Omental fat pad (tissue), 4 donors: ENCODE results near the gene FSD1. TPM values are rescaled to one million over a fixed set of nuclear protein-coding genes. Genes with fewer than 3 reads are reported as not detected.
"Not testable (repeated sequence)": the region's sequence is repeated elsewhere in the genome, so short reads cannot be mapped to it uniquely, and the experiment has no call there.

ENCODE experiments used
- ATAC-seq: fragments of 150-250 bp; one replicate; pipeline ENCODE4 v1.9.1; 2016; ENCODE audit warnings: mild to moderate bottlenecking, moderate library complexity; ENCODE audit not compliant: low FRiP score
- DNase-seq: peaks from one replicate; pipeline ENCODE4 v3.0.0-alpha.2; 2019; ENCODE audit warnings: low spot score
- total RNA-seq, 4 donors: library from RNA; depleted of rRNA; stranded (reverse); fragments of >200 nt; gene quantifications; one replicate each; pipeline ENCODE4 v1.1.0, GENCODE V29; 2016
- TF ChIP-seq, protein P1 (sequence below), 3 donors: fragments of 450-650 bp; IDR thresholded peaks; one replicate each; pipeline ENCODE4 v1.5.1; 2016 to 2017; ENCODE audit warnings: antibody characterized with exemption in 3 of 3, mild to moderate bottlenecking in 3 of 3, moderate library complexity in 2 of 3

The FSD1 gene
- total RNA-seq, 4 donors from 2014 or later, result not detected

DNA sequence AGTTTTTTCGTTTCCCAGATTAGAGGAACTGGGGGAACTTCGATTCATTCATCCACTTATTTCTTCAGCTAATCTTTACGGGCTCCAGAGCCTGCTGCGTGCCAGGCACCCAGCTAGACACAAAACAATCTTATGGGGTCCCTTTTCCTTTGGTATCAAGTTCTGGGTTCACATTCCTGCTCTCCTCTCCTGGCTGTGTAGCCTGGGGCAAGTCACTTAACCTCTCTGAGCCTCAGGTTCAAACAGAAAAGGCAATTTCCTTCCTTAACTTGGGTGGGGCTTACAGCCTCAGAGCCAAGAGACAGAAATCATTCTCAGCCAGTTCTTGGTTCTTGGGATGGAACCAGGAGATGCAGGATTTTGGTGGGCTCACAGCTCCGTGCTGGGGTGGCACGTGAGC lies 19.4 kb upstream of the FSD1 start:
- TF ChIP-seq, protein P1, sequence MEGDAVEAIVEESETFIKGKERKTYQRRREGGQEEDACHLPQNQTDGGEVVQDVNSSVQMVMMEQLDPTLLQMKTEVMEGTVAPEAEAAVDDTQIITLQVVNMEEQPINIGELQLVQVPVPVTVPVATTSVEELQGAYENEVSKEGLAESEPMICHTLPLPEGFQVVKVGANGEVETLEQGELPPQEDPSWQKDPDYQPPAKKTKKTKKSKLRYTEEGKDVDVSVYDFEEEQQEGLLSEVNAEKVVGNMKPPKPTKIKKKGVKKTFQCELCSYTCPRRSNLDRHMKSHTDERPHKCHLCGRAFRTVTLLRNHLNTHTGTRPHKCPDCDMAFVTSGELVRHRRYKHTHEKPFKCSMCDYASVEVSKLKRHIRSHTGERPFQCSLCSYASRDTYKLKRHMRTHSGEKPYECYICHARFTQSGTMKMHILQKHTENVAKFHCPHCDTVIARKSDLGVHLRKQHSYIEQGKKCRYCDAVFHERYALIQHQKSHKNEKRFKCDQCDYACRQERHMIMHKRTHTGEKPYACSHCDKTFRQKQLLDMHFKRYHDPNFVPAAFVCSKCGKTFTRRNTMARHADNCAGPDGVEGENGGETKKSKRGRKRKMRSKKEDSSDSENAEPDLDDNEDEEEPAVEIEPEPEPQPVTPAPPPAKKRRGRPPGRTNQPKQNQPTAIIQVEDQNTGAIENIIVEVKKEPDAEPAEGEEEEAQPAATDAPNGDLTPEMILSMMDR (IDR thresholded peaks at IDR 0.05), result no peak
- ATAC-seq (no peak), DNase-seq (no peak)

DNA sequence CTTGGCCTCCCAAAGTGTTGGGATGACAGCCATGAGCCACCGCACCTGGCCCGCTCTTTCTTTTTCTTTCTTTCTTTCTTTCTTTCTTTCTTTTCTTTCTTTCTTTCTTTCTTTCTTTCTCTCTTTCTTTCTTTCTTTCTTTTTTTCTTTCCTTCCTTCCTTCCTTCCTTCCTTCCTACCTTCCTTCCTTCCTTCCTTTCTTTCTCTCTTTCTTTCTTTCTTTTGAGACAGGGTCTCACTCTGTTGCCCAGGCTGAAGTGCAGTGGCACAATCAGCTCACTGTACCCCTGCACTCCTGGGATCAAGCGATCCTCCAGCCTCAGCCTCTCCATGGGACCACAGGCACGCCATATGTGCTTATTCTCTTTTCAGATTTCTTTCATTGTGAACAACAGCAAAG lies 18.3 kb upstream of the FSD1 start:
- DNase-seq, ATAC-seq: not testable (repeated sequence)

DNA sequence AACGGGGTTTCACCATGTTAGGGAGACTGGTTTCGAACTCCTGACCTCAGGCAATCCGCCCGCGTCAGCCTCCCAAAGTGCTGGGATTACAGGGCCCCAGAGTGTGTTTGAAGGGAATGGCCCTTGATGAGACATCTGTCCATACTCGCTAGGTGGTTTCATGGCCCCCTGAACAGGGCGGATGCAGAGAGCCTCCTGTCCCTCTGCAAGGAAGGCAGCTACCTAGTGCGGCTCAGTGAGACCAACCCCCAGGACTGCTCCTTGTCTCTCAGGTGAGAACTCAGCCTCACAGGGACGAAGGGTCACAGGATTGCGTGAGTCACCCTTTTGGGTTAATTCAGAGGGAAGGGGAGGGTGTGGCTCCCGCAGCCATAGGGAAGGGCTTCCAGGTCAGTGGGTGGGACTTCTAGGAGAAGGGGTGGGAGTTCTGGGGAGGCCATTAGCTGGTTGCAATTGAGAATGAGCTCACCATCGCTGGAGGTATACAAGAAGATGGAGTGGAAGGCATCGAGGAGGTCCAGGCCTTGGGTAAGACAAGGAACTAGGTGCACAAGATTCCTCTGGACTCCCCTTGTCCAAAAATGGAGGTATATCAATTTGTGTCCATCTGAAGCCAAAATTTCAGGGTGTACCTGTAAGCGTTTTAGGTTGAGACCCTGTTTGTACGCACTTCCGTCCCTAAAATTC lies 16.2 kb upstream of the FSD1 start:
- TF ChIP-seq, protein P1 (IDR thresholded peaks at IDR 0.05), result no peak
- ATAC-seq (no peak), DNase-seq (no peak)

DNA sequence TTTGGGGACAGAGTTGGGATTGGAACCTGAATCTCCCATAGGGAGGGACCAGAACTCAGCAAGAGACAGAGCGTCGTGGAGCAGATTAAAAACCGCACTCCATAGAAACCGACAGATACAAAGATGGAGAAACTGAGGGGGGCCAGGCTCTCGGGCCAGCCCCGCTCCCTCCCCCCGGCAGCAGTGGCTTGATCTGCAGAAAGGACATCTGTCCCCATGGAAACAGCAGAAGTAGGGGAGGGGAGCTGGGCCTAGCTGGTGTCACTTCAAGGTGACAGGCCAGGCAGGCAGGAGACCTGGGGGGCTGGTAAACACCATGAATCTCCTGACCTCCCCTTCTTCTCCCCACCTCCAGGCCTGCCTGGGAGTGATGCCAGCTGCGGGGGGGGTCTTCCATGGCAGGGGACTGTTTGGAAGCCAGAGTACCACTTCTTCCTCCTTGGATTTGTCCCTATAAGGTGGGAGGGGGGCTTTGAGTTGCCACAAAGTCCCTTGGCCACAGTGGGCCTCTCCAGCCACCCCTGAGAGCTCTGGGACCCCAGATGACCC lies 13.1 kb upstream of the FSD1 start:
- ATAC-seq, result no peak
- DNase-seq, result no peak
- TF ChIP-seq, protein P1 (IDR thresholded peaks at IDR 0.05), result no peak

DNA sequence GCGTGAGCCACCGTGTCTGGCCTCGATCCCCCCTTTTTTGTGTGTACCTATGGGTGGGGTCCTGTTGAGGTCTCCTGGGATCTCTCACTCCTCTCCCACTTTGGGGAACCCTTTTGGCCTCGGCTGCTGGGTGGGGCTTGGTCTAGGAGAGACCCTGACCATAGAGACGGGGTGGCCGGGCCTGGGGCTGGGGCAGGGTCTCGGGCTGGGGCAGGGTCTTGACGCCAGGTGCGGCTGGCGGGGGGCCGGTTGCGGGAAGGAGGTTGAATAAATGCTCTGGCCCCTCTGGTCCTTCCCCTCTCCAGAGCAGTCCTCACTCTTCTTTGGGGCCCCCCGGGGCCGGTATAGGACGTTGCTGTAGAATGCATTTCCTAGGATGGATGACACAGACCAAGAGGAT lies 11.9 kb upstream of the FSD1 start:
- ATAC-seq (no peak), DNase-seq (no peak)
- TF ChIP-seq, protein P1 (IDR thresholded peaks at IDR 0.05), result no peak

DNA sequence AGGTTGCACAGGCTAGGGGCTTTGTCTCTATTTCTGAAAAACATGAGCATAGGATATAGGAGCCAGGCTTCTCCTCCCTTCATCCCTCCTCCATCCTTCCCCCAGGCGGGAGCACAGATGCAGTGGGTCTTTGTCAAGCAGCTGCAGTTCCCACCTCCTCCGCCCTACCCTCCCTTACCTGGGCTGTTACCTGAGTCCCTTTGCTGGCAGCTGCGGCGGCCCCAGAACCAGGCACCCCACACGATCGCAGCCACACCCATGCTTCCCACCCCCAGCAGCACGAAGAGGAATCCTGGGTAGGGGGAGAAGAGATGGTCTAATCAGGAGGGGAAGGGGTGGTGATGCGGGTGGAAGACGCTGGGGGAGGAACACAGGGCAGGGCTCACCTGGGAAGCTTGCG lies 10.0 kb upstream of the FSD1 start:
- no peak for ATAC-seq
- TF ChIP-seq, protein P1 (IDR thresholded peaks at IDR 0.05), result no peak
- DNase-seq, result no peak

DNA sequence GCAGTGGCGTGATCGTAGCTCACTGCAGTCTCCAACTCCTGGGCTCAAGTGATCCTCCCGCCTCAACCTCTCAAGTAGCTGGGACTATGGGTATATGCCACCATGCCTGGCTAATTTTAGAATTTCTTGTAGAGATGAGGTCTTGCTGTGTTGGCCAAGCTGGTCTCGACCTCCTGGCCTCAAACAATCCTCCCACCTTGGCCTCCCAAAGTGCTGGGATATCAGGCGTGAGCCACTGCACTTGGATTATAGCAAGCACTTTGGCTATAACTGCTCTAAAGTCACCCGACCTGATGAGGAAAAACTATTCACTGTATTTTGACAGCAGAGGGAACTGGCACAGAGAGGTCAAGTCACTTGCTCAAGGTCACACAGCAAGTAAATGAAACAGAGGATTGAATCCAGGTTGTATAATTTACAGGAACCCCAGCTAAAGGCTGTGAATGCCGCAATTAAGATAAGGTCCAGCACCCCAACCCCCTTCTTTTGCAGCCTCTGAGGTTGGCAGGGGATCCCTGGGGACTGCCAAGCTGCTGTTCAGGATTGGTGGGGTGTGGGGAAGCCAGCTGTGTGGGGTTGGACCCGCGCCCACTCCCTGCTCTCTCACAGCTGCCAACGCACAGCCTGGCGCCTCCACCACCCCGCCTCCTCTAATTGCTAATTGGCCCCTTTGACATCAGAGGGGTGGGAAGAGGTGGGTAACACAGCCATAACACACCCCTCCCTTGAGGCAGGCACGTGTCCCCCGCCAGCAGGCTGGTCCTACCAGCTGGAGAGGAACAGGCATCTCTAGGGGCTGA lies 8.2 kb upstream of the FSD1 start:
- TF ChIP-seq, protein P1 (IDR thresholded peaks at IDR 0.05), result no peak
- DNase-seq (no peak), ATAC-seq (no peak)
